Fibroblast of skin of right biceps (primary cell): ENCODE results near the gene CRLF3.
"Not testable (repeated sequence)": the region's sequence is repeated elsewhere in the genome, so short reads cannot be mapped to it uniquely, and the experiment has no call there.

Source experiments
- DNase-seq: peaks from one replicate; pipeline ENCODE4 v3.0.0-alpha.2; 2013

Gene CRLF3

GRCh38 chr17:30734153-30734552 is 90.3 kb downstream of the CRLF3 start:
- DNase-seq, result not testable (repeated sequence)
